Anterior cingulate cortex (tissue), 58 donors: Measurements from ENCODE around the gene EGFR.

ENCODE experiments used
- DNase-seq, 58 donors: peaks; one replicate each; lab custom pipeline; 2025; lab: John Stamatoyannopoulos, UW

The EGFR gene

DNA sequence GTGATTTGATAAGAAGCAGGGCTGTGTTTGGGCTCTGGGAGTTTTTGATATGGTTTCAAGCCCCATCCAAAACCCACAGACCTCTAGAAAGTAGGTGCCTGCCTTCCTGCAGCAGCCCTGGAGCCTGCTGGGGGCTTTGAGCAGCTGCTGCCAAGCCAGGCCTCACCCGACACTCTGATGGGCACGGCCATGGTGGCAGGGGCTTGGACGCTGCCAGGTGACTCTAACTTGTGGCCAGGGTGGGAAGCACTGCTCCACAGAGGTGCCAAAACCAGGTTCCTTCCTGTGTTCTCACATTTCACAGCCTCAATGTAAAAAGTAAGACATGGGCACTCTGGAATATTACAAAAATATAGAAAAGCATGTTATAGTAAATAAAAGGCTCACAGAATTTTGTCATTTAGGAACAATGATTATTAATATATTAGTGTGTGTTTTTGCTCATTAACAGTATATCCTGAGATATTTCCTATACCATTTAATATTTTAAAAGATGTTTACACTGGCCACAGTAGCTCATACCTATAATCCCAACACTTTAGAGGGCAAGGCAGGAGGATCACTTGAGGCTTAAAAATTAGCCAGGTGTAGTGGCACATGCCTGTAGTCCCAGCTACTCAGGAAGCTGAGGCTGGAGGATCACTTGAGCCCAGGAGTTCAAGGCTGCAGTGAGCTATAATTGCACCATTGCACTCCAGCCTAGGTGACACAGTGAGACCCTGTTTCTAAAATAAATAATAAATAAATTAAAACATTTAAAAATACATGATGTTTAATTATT lies 95.1 kb downstream of the EGFR start:
- no peak for DNase-seq

DNA sequence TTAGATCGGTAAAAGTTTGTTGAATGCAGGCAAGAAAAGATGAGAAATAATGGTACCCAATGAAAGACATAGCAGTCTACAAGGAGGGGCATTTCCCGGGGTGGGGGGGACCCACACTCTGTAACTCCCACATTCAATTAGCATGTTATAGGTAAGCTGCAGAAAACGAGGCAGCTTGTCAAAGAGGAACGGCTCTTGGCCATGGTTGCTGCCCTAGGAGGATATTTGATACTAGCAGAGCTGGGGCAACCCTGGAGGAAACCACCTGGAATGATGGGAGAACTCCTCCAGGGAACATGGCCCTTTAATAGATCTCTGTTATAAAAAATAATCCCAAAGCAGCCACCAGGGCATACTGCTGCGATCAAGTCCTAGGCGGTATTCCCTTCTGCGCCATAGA lies 98.5 kb downstream of the EGFR start:
- DNase-seq: no peak

DNA sequence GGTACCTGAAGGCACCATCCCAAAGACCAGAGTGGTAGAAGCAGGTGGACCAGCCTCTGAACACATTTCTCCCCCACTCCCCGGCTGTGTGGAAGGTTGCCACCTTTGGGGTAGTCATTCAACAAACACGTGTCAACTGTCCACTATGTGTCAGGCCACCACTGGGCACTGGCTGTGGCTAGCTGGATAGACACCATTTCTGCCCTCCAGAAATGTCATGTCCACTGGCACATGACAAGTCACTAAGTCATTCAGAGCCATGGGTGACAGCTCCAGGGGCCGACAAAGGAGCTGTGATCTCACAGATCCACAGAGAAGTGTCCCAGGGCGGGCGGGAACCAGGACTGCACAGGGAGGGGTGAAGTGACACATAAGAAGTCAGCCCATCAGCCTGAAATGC lies 99.6 kb downstream of the EGFR start:
- DNase-seq: no peak

GRCh38 chr7:55119571-55119970 lies 100.8 kb downstream of the EGFR start:
- DNase-seq: no peak

DNA sequence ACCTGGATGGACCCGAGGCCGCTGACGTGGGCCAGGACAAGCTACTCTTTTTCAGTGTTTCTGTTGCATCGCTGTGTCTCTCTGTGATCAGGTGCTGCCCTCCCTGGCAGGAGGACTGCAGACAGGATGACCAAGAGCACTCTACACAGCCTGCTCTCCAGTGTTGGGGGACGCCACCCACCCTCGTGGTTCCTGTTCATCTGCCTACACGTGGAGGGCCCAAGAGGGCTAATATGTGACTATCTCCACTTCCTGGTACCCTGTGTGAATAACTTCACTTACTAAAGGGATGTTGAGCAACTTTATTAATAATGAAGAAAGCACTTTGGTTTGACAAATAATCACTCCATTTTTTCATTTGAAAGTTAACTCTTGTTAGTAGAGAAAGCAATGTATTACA lies 101.3 kb downstream of the EGFR start:
- no peak for DNase-seq

DNA sequence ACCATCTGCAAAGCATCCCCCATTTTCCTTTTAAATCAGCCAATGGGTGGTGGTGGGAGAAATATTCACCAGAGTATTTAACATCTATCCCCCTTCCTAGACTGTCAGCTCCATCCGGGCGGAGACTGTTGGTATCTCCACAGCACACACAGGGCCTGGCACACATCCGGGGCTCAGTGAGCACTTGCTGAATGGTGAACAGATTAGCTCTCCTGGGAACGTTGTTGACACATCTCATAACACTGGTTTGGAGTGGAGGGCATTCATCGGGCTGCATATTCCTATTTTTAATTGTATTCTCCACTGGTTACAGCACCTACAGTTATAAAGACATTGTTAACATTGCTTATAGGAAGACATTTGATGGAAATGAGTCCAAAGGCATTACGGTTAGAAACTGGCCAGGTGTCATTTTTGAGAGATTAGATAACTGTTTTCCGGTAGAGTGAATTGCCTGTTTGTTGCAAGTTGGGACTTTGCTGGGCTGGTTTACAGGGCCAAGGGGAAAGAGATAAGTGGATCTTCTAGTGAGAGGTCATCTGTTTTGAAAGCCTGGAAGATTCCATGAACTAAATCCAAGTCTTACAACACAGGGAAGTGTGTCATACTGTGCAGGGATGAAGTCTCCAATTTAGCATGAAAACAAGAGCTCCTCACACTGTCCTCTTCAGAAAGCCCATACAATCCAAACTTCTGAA lies 101.8 kb downstream of the EGFR start:
- DNase-seq: no peak

DNA sequence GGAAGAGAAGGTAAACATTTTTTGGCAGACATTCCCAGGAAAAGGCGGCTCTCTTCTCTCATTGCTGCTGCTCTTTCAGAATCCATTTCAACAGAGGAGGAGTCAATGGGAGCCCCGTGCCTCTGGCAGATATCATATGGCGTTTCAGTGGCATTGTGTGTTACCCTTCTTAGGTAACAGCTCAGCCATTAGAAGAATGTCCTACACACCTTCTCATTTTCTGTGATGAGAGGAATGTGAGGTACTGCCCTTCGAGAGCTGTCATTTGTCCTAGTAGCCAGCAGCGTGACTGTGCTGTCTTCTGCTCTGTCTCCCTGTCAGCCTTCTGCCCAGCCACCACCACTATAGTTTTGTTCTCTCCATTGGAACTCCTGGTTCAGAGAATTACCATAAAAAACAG lies 102.4 kb downstream of the EGFR start:
- no peak for DNase-seq

GRCh38 chr7:55122263-55122662 lies 103.4 kb downstream of the EGFR start:
- DNase-seq: no peak

GRCh38 chr7:55124989-55125875 lies 106.4 kb downstream of the EGFR start:
- no peak for DNase-seq

DNA sequence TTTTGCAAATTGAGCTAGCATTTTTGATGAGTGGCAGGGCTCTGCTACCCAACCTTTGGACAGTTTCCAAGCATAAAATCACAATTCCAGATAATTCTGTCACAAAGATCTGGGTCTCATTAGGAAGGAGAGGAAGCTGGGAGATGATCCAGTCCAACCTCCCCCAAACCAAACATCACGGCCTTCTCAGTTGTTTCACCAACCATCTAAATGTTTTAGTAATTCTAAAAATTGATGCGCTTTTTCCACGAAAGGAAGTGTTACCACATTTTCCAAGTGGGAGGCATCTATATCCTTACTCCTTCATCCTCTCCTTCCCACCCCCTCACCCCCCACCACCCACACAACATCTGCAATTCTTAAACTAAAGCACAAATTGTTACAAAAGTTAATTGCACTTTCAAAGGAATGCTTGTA lies 108.3 kb downstream of the EGFR start:
- no peak for DNase-seq

DNA sequence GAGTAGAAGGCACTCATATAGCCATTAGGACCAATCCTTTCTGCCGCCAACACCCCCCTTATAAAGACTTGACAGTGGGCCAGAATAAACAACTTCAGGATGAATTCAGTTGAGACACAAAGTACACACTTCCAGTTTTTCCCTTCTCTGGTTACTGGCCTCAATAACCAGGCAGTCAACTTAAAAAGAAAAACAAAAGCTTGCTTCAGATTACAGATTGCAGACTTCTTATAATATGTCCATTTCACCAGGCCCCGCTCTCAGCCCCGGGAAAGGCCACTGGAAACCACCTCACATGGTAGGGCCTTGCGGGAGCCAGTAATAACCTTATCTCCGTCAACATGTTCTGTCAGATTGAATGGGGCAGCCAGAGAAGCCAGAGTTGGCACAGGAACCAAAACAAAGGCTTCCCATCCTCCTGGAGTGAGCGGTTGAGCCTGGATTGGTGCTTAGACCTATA lies 108.8 kb downstream of the EGFR start:
- no peak for DNase-seq

GRCh38 chr7:55128693-55129394 lies 110.0 kb downstream of the EGFR start:
- no peak for DNase-seq

- peak in 2 of 58 donors; percentile 12 to 14 for DNase-seq
These were observed 111.0 kb downstream of the EGFR start for GRCh38 chr7:55129541-55130394.

DNA sequence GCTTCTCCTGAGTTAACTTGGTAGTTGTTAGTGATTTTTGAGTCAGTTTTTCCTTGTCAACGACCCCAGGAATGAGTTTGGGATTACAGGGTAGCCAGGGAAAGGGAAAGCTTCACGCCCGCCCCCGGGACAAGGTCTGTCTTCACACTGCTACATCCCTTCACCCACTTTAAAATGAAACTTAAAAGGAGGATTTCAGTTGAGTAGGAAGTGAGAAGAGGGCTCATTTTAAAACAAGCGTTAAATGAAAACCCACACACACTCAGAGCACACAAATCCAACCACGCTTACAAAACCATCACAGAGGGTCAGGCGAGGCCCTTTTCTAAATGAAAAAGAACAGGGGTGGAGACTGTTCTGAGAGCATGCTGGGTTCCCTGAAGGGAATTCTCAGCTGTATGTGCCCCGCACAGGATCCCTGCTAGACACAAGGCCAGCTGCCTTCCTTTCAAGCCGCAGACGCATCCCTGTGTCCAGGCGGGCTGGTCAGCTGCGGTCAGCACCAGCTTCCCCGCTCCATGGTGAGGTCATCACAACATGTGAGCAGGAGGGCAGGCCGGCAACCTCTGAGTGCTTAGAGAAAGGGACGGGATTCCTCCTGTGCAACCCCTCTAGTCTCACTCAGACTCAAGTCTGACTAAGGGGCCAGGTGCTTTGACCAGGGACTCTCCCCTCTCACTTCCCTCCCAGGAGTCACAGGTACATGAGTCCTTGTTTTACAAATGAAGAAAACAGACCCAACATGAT lies 111.8 kb downstream of the EGFR start:
- DNase-seq: peak in 8 of 58 donors; percentile 13 to 49 (median 32)

DNA sequence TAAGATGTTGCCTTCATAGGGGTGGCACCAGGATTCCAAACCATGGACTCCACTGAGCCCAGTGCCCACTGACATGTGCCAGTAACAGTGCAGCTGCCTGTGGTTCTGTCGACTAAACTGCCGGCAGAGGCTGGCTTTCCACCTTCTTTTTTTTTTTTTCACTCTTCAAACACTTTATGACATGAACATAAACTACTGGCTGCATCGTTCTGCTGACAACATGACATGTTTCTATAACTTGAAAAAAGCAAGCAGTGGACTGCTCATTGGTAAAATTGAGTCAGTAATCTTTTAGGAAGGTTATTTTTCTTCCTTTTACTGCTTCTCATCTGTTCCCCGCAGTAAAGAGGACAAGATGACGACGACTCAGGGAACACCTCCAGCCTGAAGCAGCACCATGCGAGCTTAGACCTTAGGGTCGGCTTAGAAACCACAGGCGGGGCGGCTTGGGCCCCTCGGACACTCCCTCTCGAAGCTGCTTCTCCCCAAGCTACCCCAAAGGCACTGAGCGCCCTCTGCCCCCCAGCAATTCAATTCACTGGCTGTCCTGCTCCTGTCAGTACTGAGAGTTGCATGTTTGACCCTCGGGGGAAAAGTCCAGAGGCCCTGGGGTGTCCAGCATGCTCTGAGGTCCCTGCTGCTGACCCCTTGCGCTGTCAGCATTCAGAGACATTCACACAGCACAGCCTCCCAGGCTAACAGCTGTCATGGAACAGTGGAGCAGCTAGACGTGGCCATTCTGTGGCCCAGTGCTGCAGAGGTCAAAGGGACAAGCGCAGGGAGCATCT lies 112.5 kb downstream of the EGFR start:
- no peak for DNase-seq

- no peak for DNase-seq
These were observed 113.7 kb downstream of the EGFR start for GRCh38 chr7:55132550-55132889.

DNA sequence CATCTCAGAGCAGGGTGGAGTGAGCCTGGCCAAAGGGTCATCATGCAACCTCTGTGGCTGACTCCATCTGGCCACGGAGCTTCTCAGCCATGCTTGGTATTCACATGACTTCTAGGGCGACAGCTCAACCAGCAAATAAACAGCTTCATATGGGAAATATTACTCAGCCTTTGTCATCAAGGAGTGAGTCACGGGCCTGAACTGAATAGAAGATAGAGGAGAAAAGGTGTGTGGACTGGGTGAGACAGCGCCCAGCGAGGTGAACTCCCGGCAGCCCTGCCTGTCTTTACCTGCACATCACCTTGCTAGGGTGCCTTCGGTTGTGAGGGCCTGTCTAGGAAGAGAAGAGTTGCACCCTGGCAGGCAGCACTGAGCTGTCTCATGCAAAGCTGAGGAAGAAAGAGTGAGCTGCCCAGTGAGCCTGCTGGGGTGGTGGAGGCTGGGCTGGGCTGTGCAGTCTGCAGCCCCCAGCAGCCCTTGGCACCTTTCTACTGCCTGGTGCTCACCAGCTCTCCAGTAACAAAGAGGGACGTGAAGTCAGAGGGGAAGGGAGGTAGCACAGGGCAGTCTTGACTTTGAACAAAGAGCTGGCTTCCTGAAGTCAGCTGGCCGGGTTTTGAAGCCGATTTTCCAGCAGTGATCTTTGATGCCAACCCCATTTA lies 114.2 kb downstream of the EGFR start:
- no peak for DNase-seq
